TTC549 (cell line): ENCODE data around the gene OR5H14.
"Not testable (repeated sequence)": the region's sequence is repeated elsewhere in the genome, so short reads cannot be mapped to it uniquely, and the experiment has no call there.

Source experiments
- FAIRE-seq: peaks from 2 replicates; lab custom pipeline; 2012; peaks lifted over from hg19 to GRCh38; lab: Jason Lieb, UNC

Gene OR5H14

GRCh38 chr3:98147179-98147578, at the start of gene OR5H14:
Gene OR5H14, plus strand, starts transcription at chr3:98147479. Its CDS starts 1,907 bp downstream, at chr3:98149386.
- no peak for FAIRE-seq

- no peak for FAIRE-seq
These were observed 47.4 kb upstream of the OR5H14 start for GRCh38 chr3:98099848-98100247.

- no peak for FAIRE-seq
These were observed 39.1 kb upstream of the OR5H14 start for GRCh38 chr3:98108162-98108561.

GRCh38 chr3:98109807-98110549, 37.3 kb upstream of the OR5H14 start:
- FAIRE-seq: no peak

GRCh38 chr3:98110550-98110908, 36.8 kb upstream of the OR5H14 start:
- FAIRE-seq: no peak

- FAIRE-seq: no peak
These were observed 33.0 kb upstream of the OR5H14 start for GRCh38 chr3:98114264-98114663.

GRCh38 chr3:98115717-98116116, 31.6 kb upstream of the OR5H14 start:
- no peak for FAIRE-seq

- no peak for FAIRE-seq
These were observed 16.9 kb upstream of the OR5H14 start, which contains the start of gene OR5H1 for GRCh38 chr3:98130421-98130820. Gene OR5H1, plus strand, starts transcription at chr3:98130721. Its CDS starts 1,977 bp downstream, at chr3:98132698.

DNA sequence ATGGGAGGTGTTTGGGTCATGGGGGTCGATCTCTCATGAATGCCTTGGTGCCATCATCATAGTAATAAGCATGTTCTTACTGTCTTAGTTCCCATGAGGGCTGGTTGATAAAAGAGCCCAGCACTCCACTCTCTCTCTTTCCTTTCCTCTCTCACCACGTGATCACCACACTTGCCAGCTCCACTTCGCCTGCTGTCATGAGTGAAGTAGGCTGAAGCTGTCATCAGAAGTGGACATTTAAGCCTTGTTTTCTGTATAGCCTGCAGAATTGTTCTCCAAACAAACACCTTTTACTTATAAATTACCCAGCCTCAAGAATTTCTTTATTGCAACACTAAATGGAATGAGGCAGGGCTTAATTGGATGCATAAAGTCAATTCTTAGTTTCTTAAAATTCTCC, 10.6 kb upstream of the OR5H14 start:
- FAIRE-seq: no peak

GRCh38 chr3:98137826-98138557, 9.3 kb upstream of the OR5H14 start:
- FAIRE-seq: not testable (repeated sequence)

- no peak for FAIRE-seq
These were observed 6.7 kb upstream of the OR5H14 start for GRCh38 chr3:98140531-98140930.

GRCh38 chr3:98148751-98149150, 1.5 kb downstream of the OR5H14 start:
- FAIRE-seq: no peak

DNA sequence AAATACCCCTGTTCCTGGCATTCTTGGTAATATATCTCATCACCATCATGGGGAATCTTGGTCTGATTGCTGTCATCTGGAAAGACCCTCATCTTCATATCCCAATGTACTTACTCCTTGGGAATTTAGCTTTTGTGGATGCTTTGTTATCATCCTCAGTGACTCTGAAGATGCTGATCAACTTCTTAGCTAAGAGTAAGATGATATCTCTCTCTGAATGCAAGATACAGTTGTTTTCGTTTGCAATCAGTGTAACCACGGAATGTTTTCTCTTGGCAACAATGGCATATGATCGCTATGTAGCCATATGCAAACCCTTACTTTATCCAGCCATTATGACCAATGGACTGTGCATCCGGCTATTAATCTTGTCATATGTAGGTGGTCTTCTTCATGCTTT, 2.2 kb downstream of the OR5H14 start:
- not testable (repeated sequence) for FAIRE-seq

- no peak for FAIRE-seq
These were observed 4.0 kb downstream of the OR5H14 start for GRCh38 chr3:98151241-98151640.

GRCh38 chr3:98166396-98166795, 19.1 kb downstream of the OR5H14 start, which contains the start of gene OR5H15:
Gene OR5H15, plus strand, starts transcription at chr3:98166696. Its CDS starts 2,004 bp downstream, at chr3:98168700.
- FAIRE-seq: no peak

DNA sequence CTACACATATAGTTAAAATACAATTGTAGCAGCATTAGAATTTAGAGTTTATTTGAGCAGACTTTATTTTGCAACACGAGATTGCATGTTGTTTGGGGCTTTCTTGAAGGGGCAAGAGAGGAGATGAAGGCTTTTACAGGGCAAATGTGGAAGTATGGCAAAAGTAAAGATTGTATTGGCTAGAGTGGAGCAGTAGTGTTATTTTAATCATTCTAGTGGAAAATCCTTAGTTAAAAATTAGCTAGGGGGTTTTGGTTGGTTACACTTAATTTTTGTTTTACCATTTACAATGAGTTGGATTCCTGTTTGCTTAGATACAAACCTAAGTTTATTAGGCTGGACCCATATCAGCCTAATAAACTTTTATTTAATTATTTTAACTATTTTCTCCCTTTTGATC, 23.8 kb downstream of the OR5H14 start:
- no peak for FAIRE-seq

GRCh38 chr3:98172621-98173020, 25.3 kb downstream of the OR5H14 start:
- FAIRE-seq: no peak

DNA sequence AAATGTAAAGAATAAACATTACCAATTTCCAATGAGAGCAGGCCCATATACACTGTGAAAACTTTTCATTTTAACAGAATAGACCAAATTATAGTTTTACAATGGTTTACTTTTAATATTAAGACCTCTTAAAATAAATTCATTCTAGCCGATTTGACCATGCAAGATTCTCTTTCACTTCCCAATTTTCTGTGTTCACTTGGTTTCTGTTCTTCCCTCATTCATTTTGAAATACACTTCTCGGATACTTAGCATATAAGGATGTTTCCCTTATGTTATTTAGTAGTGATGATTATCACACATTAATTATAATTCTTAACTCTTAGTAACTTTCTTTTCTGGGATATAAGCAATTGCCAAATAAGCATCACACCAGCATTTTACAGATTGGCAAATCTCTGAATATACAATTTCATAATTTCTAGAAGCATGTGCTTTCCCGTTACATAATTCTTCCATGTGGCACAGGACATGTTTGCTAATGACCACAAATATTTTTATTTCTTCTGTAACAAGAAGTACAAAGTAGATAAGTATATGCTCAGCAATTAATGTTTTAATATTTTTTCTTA, 33.1 kb downstream of the OR5H14 start:
- no peak for FAIRE-seq

DNA sequence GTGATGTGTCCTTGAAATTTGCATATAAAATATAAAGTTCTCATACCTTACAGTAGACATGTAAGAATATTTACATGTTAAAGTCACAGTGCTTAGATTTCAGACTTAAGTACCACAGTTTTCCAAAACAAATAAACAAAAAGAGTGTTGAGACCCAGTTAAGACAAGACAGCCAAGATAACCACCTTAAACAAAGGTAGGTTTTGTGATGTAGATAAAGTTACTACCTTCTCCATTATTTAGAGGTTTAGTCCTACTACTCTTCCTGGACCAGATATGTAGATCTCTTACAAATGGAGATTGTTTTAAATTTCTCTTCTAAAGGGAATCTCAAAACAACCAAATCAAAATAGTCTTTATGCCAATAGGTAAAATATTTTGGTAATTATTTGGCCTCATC, 34.9 kb downstream of the OR5H14 start:
- FAIRE-seq: no peak

DNA sequence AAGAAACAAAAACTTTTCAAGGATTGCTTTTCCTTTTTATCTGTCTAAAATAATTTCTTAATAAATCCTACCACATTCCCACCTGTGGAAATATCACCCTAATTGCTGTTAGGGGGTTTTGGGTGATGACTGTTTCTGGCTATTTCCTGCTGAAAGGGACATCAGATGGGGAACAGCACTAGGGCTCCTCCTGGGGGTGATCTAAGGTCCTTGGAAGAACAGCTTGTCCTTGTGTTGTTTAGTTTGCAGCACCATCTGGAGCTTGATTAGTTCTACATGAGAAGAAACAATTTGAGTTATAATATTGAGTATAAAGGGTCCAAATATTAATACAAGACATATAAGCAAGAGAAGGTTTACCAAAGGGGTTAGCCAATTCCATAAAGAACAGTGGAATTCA, 37.9 kb downstream of the OR5H14 start:
- FAIRE-seq: no peak

DNA sequence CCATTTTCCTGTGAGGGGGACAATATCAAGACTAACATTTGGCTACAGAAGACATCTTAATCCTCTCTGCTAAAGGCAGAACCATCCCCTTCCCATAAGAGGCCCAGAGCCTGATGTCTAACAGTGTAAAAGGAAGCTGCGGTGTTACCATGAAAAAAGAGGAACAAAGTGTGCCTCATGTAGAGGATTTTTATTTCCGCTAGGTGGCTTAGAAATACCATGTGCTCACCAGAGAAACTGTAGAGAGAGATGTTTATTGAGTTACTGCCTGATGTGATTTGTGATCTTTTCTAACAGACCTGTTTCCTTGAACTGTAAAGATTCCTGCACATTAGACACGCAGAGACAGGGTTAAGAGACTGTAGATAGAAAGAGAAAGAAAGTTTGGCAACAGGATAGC, 41.3 kb downstream of the OR5H14 start:
- FAIRE-seq: no peak

DNA sequence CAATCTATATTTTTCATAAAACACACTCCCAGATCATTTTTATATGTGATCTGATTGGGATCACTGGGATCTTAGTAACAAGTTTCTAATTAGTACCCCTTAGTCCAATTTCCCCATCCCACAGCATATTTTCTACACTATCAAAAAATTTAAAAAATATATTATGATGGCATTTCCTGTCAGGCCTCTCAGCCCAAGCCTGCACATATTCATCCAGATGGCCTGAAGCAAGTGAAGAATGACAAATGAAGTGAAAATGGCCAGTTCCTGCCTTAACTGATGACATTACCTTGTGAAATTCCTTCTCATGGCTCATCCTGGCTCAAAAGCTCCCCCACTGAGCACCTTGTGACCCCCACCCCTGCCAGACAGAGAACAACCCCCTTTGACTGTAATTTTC, 43.6 kb downstream of the OR5H14 start:
- not testable (repeated sequence) for FAIRE-seq

GRCh38 chr3:98196293-98196692, 49.0 kb downstream of the OR5H14 start:
- not testable (repeated sequence) for FAIRE-seq
